Esophagus squamous epithelium (tissue), 5 donors: ENCODE results near the gene RNU4-1. TPM values are rescaled to one million over a fixed set of nuclear protein-coding genes. Genes with fewer than 3 reads are reported as not detected.
"Not testable (repeated sequence)": the region's sequence is repeated elsewhere in the genome, so short reads cannot be mapped to it uniquely, and the experiment has no call there.

Experiments used
- DNase-seq: peaks from one replicate; lab custom pipeline; 2025; lab: John Stamatoyannopoulos, UW
- H3K27ac ChIP-seq, 4 donors: fragments of 200-600 bp; sonication (generic); one replicate each; pipeline ENCODE4 v1.5.1; 2016 to 2019; ENCODE audit warnings: mild to moderate bottlenecking in 1 of 4
- H3K27me3 ChIP-seq, 4 donors: fragments of 200-600 bp; sonication (generic); 1 replicate in 3 of 4; 2 replicates in 1 of 4; pipeline versions ENCODE4 v1.5.1 to v1.6.0; 2017 to 2021; ENCODE audit warnings: antibody characterized with exemption in 1 of 4
- H3K36me3 ChIP-seq, 3 donors: fragments of 200-600 bp; sonication (generic); one replicate each; pipeline ENCODE4 v1.5.1; 2016 to 2019
- H3K4me1 ChIP-seq, 3 donors: fragments of 200-600 bp; sonication (generic); one replicate each; pipeline ENCODE4 v1.5.1; 2017 to 2019
- H3K4me3 ChIP-seq, 4 donors: fragments of 200-600 bp; sonication (generic); 1 replicate in 3 of 4; 2 replicates in 1 of 4; pipeline ENCODE4 v1.5.1; 2016 to 2019; ENCODE audit warnings: mild to moderate bottlenecking in 2 of 4, moderate library complexity in 1 of 4
- H3K9me3 ChIP-seq, 3 donors: fragments of 200-600 bp; sonication (generic); one replicate each; pipeline ENCODE4 v1.5.1; 2016 to 2019
- CTCF ChIP-seq, 6 experiments: fragments of 450-650 bp in 4 of 6; fragments of 200-600 bp in 2 of 6; sonication (generic) in 2 of 6; IDR thresholded peaks; one replicate each; pipeline ENCODE4 v1.5.1; 2016 to 2019; ENCODE audit warnings: antibody characterized with exemption in 6 of 6, mild to moderate bottlenecking in 4 of 6, moderate library complexity in 4 of 6
- POLR2A ChIP-seq, 4 donors: fragments of 450-650 bp; IDR thresholded peaks; one replicate each; pipeline ENCODE4 v1.6.1; 2017; ENCODE audit warnings: antibody characterized with exemption in 4 of 4, mild to moderate bottlenecking in 4 of 4, moderate library complexity in 3 of 4
- WGBS, 2 donors: methylation state at CpG; one replicate each; pipeline ENCODE4 v1.1.5; 2018; 5-methylcytosine and 5-hydroxymethylcytosine counted together
- intact Hi-C: fragments of 100-400 bp; cut with DNase I; formaldehyde crosslinking; loops from one replicate; pipeline ENCODE4 v1.15.0; 2022
- total RNA-seq, 4 donors: library from RNA; depleted of rRNA; stranded (reverse); fragments of >200 nt; gene quantifications; one replicate each; pipeline ENCODE4 v1.1.0, GENCODE V29; 2016
- donor health status: DM: yes; HTN: yes; CAD: no.

RNU4-1 gene
- total RNA-seq, 4 donors from 2014 or later: under 0.01 TPM; not detected in 1

GRCh38 chr12:120335447-120335846, 42.4 kb upstream of the RNU4-1 start:
- 23 to 24% methylated on average over 11 of the region's 12 CpGs for WGBS, 2 donors
- intact Hi-C loops, H3K4me1 ChIP-seq, H3K36me3 ChIP-seq, H3K27ac ChIP-seq, H3K4me3 ChIP-seq, H3K9me3 ChIP-seq, H3K27me3 ChIP-seq, DNase-seq: not testable (repeated sequence)
- peak in 5 of 6 experiments; percentile 45 to 62 (median 58) for TF ChIP-seq CTCF (IDR thresholded peaks at IDR 0.05)

GRCh38 chr12:120332523-120332922, 39.5 kb upstream of the RNU4-1 start:
- WGBS, 2 donors: 83 to 90% methylated on average over 5 to 7 of the region's 7 CpGs
- TF ChIP-seq POLR2A (IDR thresholded peaks at IDR 0.05) (no peak), CTCF (IDR thresholded peaks at IDR 0.05) (no peak)

GRCh38 chr12:120332041-120332440, 39.0 kb upstream of the RNU4-1 start:
- Histone ChIP-seq H3K36me3 (no peaks in the 10 kb centered on the region), H3K9me3 (no peaks in the 10 kb centered on the region), H3K4me3 (no peak overlapping the region), H3K27me3 (peaks cover 0 to 6% (median 0%) of the 10 kb centered on the region in 4 donors), H3K27ac (no peak overlapping the region), H3K4me1 (no peaks in the 10 kb centered on the region)
- intact Hi-C loops: no loop called here
- 67 to 74% methylated on average over 5 of the region's 5 CpGs for WGBS, 2 donors
- TF ChIP-seq POLR2A (IDR thresholded peaks at IDR 0.05): no peak
- TF ChIP-seq CTCF (IDR thresholded peaks at IDR 0.05): no peak
- DNase-seq: no peak

More at GRCh38 chr12:120332523-120332922, 39.5 kb upstream of the RNU4-1 start:
- no peak for DNase-seq
- intact Hi-C loops: no loop called here
- peaks cover 0 to 6% (median 0%) of the 10 kb centered on the region in 4 donors for H3K27me3 ChIP-seq
- H3K27ac ChIP-seq: no peak overlapping the region
- no peaks in the 10 kb centered on the region for H3K4me1 ChIP-seq
- no peaks in the 10 kb centered on the region for H3K36me3 ChIP-seq
- H3K9me3 ChIP-seq: no peaks in the 10 kb centered on the region
- no peak overlapping the region for H3K4me3 ChIP-seq

DNA sequence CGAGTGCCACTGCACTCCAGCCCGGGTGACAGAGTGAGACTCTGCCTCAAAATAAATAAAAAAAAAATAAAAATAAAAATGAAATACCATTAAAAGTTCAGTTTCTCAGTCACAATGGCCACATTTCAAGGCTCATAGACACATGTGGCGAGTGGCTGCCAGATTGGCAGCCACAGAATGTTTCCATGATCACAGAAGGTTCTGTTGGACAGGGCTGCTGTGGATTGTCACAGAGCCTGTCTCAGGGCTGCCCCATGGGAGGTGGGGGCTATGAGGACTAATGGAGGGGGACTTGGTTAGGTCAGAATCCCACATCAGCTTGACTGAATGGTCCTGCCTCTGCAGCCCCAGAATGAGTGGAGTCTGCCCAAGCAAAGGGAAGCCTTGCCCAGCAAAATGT, 38.4 kb upstream of the RNU4-1 start:
- 39 to 89% methylated on average over 3 of the region's 3 CpGs for WGBS, 2 donors
- TF ChIP-seq POLR2A (IDR thresholded peaks at IDR 0.05) (no peak), CTCF (IDR thresholded peaks at IDR 0.05) (no peak)
- Histone ChIP-seq H3K9me3 (no peaks in the 10 kb centered on the region), H3K4me3 (no peak overlapping the region), H3K36me3 (no peaks in the 10 kb centered on the region), H3K27me3 (peaks cover 0 to 6% (median 0%) of the 10 kb centered on the region in 4 donors), H3K4me1 (no peaks in the 10 kb centered on the region), H3K27ac (no peak overlapping the region)
- no peak for DNase-seq
- intact Hi-C loops: no loop called here

- H3K36me3 ChIP-seq: no peaks in the 10 kb centered on the region
- peaks cover 0 to 6% (median 0%) of the 10 kb centered on the region in 4 donors for H3K27me3 ChIP-seq
- no peak for DNase-seq
- H3K9me3 ChIP-seq: no peaks in the 10 kb centered on the region
- intact Hi-C loops: no loop called here
- peaks cover 0 to 13% (median 0%) of the 10 kb centered on the region in 3 donors for H3K4me1 ChIP-seq
- WGBS, 2 donors: 70 to 77% methylated on average over 3 to 4 of the region's 4 CpGs
- no peak overlapping the region for H3K27ac ChIP-seq
- TF ChIP-seq POLR2A (IDR thresholded peaks at IDR 0.05) (no peak), CTCF (IDR thresholded peaks at IDR 0.05) (no peak)
- no peak overlapping the region for H3K4me3 ChIP-seq
Measured at GRCh38 chr12:120328228-120328627, 35.2 kb upstream of the RNU4-1 start.
